Suppressor macrophage treated with lipopolysaccharide for 1 hour (primary cell): ENCODE measurements around the gene LAG3.

Experiments
- DNase-seq, 3 donors: peaks; one replicate each; pipeline ENCODE4 v3.0.0-alpha.2; 2020 to 2022

The LAG3 gene

DNA sequence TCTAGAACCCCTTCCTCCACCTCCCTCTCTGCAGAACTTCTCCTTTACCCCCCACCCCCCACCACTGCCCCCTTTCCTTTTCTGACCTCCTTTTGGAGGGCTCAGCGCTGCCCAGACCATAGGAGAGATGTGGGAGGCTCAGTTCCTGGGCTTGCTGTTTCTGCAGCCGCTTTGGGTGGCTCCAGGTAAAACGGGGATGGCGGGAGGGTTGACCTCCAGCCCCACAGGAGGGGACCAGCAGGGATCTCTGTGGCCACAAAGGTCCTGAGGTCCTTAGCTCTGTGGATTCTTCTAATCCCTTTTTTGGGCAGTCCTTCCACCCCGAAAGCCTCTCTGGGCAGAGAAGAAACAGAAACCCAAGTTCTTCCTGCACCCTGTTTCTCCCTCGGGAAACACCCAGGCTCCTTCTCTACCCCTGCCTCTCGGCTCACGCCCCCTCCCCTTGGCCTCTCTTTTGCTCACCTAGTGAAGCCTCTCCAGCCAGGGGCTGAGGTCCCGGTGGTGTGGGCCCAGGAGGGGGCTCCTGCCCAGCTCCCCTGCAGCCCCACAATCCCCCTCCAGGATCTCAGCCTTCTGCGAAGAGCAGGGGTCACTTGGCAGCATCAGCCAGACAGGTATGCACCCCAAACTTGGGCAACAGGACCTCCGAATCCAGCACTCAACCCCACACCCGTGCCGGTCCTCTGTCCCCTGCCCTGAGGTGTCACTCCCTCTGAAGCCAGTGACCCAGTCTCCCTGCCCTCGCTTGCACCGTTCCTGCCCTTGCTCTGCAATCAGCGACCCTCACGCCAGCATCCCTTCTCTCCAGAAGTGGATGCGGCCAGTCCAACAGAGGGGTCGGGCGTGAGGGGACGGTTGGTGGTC lies 638 bp downstream of the LAG3 start:
- DNase-seq = no peak

- DNase-seq = peak in 1 of 3 donors; percentile 38
These were observed 1.5 kb downstream of the LAG3 start for GRCh38 chr12:6773590-6774351.

- DNase-seq = no peak
These were observed 2.3 kb downstream of the LAG3 start for GRCh38 chr12:6774499-6775062.

GRCh38 chr12:6775185-6776174 lies 3.2 kb downstream of the LAG3 start:
- DNase-seq = no peak

DNA sequence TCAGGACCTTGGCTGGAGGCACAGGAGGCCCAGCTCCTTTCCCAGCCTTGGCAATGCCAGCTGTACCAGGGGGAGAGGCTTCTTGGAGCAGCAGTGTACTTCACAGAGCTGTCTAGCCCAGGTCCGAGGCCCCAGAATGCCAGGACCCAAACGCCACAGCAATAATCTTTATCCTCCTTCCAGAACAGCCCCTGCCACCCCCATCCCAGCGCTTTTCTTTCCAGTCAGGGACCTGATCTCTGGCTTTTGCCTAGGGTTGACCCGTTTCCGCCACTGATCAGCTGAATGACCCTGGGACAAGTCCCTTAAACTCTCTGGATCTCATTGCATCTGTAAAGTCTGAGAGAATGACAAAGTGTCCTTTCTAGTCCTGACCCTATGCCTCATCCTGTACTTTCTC lies 5.1 kb downstream of the LAG3 start:
- no peak for DNase-seq

DNA sequence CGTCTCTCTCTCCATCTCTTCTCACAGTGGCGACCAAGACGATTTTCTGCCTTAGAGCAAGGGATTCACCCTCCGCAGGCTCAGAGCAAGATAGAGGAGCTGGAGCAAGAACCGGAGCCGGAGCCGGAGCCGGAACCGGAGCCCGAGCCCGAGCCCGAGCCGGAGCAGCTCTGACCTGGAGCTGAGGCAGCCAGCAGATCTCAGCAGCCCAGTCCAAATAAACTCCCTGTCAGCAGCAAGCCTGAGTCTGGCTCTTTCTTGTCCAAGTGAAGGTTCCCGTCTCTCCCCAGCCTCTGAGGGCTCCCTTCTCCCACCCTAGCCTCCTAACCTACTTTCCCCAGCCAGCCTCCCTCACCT lies 5.9 kb downstream of the LAG3 start:
- no peak for DNase-seq

DNA sequence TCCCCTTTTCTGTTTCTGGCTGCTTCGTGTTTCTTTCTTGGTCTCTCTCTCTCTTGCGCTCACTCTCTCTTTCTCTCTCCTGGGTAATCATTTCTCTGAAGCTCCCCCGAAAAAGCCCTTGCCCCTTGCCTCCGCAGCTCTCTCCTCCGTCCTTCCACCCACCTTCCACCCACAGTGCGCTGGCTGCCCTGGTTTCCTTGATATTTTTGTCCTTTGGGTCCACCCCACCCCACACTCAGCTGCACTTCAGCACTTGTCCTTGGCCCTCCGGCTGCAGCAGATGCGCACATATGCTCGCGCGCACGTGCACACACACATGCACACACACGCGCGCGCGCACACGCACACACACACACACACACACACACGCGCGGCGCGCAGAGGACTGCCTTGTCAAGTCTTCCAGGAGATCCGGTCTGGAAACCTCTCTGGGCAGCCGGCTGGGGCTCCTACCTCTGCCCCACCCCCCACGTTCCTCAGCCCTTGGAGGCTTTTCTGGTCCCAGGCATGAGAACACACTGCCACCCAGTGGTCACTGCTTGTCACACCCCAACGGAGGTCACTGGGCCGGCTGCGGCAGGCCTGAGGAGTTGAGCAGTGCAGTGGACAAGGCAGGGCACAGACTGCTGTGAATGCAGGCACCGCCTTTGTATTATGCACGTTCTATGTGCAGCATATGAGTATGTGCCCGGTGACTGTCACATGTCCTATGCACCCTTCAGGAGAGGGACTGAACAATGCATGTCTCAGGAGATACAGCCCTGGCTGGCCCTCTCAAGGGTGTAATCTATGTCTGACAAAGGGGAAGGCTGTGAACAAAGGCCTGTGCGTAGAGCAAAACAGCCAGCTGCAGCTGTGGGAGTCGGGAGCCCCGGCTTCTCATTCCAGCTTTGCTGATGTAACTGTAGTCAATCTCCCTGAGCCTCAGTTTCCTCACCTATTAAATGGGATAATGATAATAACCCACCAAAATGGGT lies 6.5 kb downstream of the LAG3 start:
- peak; percentile 89 to 95 (median 95) for DNase-seq

GRCh38 chr12:6779708-6780432 lies 7.5 kb downstream of the LAG3 start:
- DNase-seq = peak; percentile 44 to 63 (median 44)

GRCh38 chr12:6780573-6780972 lies 8.3 kb downstream of the LAG3 start:
- DNase-seq = peak in 1 of 3 donors; percentile 68

- no peak for DNase-seq
These were observed 9.8 kb downstream of the LAG3 start for GRCh38 chr12:6782119-6782518.

DNA sequence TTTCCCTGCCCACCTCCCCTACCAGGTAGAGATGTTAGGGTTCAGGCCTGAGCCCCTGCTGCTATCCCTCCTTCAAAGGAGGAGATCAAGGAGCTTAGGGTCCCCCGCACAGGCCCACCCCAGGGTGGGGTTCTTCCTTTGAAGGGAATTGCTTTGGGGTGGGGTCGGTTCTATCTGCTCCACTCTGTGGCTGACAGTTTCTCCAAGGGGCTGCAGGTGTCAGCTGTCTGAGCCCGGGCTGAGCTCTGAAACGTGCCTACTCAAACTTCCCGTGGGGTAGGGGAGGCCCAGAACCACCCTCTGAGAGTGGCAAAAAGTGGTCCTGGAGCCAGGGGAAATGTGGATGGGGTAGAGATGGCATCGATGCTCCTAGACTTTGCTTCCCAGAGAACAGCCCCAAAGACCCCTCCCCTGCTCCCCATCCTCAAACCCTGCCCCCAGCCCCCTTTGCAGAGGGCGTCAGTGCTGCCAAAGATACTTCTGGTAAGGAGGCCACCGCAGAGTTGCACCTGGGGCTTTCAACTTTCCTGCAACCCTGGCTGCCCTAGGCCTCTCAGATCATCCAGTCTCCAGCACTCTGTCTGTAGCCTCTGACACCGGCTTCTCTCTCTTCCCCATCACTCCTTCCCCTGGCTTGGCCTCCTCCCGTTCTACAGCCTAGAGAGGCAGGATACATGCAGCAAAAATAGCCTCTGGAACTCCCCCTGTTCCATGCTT lies 10.7 kb downstream of the LAG3 start:
- DNase-seq = peak in 1 of 3 donors; percentile 17

DNA sequence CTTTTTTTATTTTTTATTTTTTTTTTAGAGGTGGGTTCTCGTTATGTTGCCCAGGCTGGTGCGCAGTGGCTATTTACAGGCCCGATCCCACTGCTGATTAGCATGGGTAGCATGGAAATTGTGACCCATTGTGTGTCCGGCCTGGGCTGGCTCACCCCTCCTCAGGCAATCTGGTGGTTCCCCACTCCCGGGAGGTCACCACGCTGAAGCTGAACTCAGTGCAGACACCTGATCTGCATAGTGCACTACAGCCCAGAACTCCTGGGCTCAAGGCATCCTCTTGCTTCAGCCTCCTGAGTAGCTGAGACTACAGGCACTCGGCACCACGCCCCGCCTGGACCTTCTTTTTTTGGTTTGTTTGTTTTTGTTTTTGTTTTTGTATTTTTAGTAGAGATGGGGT lies 11.5 kb downstream of the LAG3 start:
- peak in 1 of 3 donors; percentile 16 for DNase-seq

GRCh38 chr12:6784296-6784695 lies 12.0 kb downstream of the LAG3 start:
- peak; percentile 51 to 65 (median 56) for DNase-seq

- DNase-seq = peak; percentile 45 to 63 (median 62)
These were observed 12.4 kb downstream of the LAG3 start for GRCh38 chr12:6784761-6785160.

- peak in 1 of 3 donors; percentile 7 for DNase-seq
These were observed 14.2 kb downstream of the LAG3 start for GRCh38 chr12:6786416-6787094.

DNA sequence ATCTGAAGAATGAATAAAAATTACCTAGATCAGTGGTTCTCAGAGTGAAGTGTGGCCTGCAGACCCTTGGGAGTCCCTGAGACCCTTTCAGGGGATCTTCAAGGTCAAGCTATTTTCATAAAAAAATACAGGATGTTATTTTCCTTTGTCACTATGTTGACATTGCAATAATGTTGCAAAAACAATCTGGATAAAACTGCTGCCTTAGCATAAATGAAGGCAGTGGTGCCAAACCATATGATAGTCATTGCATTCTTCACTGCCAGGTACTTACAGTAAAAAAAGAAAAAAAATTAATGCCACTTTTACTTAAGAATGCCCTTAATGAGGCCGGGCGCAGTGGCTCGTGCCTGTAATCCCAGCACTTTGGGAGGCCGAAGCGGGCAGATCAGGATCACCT lies 15.0 kb downstream of the LAG3 start:
- DNase-seq = peak in 1 of 3 donors; percentile 17

GRCh38 chr12:6788972-6789924 lies 16.9 kb downstream of the LAG3 start, which contains the start of gene CD4:
TSS of gene CD4 (plus strand) at chr12:6789528. CDS start at chr12:6800139, 10,611 bp downstream.
- DNase-seq = peak; percentile 80 to 91 (median 81)
